OCI-LY1 (cell line): Measurements from ENCODE around the gene HOXC5.

Experiments used
- CTCF ChIP-seq: fragments of 200-600 bp; sonication (generic), shearing (Covaris generic); IDR thresholded peaks from 2 replicates; pipeline ENCODE4 v1.5.1; 2017; ENCODE audit warnings: mild to moderate bottlenecking, antibody characterized with exemption, low read length, moderate library complexity, mixed read lengths
- EZH2 ChIP-seq: fragments of 200-600 bp; sonication (generic), shearing (Covaris generic); IDR thresholded peaks from 2 replicates; pipeline ENCODE4 v1.8.0; 2017; ENCODE audit warnings: borderline replicate concordance, mixed run types, mild to moderate bottlenecking, antibody characterized with exemption, low read length, moderate library complexity, mixed read lengths

DNA sequence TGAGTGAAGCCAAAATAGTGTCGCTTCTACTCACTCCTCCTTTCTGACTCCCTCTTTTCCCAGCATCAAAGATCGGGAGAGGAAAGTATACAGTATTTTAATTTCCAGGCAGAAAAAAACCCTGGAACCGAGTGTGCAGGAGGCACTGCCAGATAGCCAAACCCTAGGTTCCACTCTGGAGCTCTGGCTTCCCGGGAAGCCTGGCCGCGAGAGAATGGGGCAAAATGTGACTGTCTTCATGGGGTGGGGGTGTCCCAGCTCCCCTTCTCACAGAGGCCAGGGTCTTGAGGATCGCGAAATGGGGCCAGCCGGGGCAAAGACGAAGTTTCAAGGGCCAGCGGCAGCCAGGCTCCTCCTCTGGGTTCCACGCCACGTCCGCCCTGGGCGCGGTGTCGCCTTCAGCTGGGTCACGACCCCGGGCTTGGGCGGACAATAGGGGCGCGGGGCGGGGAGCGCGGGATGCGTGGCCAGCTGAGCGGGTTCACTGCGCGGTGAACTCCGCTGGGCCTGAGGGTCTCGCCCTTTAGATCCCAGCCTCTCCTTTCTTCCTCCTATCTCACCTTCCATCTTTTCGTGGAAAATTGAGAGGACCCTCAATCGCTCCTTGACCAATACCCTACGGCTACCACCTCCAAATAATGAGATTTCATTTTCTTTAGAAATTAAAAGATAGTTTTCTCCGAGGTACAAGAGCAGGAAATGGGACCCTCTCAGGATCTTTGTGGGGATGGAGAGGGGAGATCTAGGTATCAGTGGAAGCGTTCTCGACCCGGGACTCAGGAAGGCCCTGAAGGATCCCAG lies 27.5 kb downstream of the HOXC5 start:
- TF ChIP-seq CTCF (no peak), EZH2 (no peak)
